H9 (cell line): ENCODE measurements around the gene TSPAN13. TPM values are rescaled to one million over a fixed set of nuclear protein-coding genes. Genes with fewer than 3 reads are reported as not detected.

Experiments
- DNase-seq: peaks from one replicate; pipeline ENCODE4 v3.0.0-alpha.2; 2017
- H2AFZ ChIP-seq: one replicate; pipeline ENCODE4 v1.6.1; 2013; ENCODE audit warnings: mild to moderate bottlenecking, low read length, control low read depth, moderate library complexity
- H2AK5ac ChIP-seq: 2 replicates; pipeline ENCODE4 v1.6.1; 2013; ENCODE audit warnings: low read length, control low read depth, mixed read lengths; ENCODE audit not compliant: insufficient read length
- H2BK120ac ChIP-seq: one replicate; pipeline ENCODE4 v1.6.1; 2013; ENCODE audit warnings: low read depth, mild to moderate bottlenecking, low read length, control low read depth, inconsistent platforms; ENCODE audit not compliant: poor library complexity, severe bottlenecking
- H2BK12ac ChIP-seq: 2 replicates; pipeline ENCODE4 v1.6.1; 2013; ENCODE audit warnings: low read length, control low read depth, mixed read lengths, low read depth; ENCODE audit not compliant: insufficient read length
- H2BK15ac ChIP-seq: 2 replicates; pipeline ENCODE4 v1.6.1; 2013; ENCODE audit warnings: low read depth, low read length, control low read depth
- H2BK20ac ChIP-seq: one replicate; pipeline ENCODE4 v1.6.1; 2013; ENCODE audit warnings: low read depth, mild to moderate bottlenecking, low read length, control low read depth, inconsistent platforms; ENCODE audit not compliant: poor library complexity, severe bottlenecking
- H2BK5ac ChIP-seq: 2 replicates; pipeline ENCODE4 v1.6.1; 2013; ENCODE audit warnings: low read length, control low read depth, mixed read lengths; ENCODE audit not compliant: insufficient read length
- H3K14ac ChIP-seq: 2 replicates; pipeline ENCODE4 v1.6.1; 2013; ENCODE audit warnings: low read length, control low read depth; ENCODE audit not compliant: insufficient read depth
- H3K18ac ChIP-seq: 2 replicates; pipeline ENCODE4 v1.6.1; 2013; ENCODE audit warnings: low read depth, mild to moderate bottlenecking, mixed read lengths, low read length, control low read depth; ENCODE audit not compliant: insufficient read length
- H3K23ac ChIP-seq: 2 replicates; pipeline ENCODE4 v1.6.1; 2013; ENCODE audit warnings: low read length, control low read depth, mixed read lengths, low read depth; ENCODE audit not compliant: insufficient read length
- H3K23me2 ChIP-seq: 2 replicates; pipeline ENCODE4 v1.6.1; 2013; ENCODE audit warnings: low read depth, mild to moderate bottlenecking, mixed read lengths, low read length, control low read depth; ENCODE audit not compliant: insufficient read length, poor library complexity, severe bottlenecking
- H3K27ac ChIP-seq: 2 replicates; pipeline ENCODE4 v1.5.1; 2013; ENCODE audit warnings: low read length, control low read depth, mixed read lengths, low read depth; ENCODE audit not compliant: insufficient read length
- H3K27me3 ChIP-seq: 2 replicates; pipeline ENCODE4 v1.6.1; 2013; ENCODE audit warnings: low read length, control low read depth, inconsistent platforms; ENCODE audit not compliant: insufficient read depth
- H3K4ac ChIP-seq: 2 replicates; pipeline ENCODE4 v1.6.1; 2013; ENCODE audit warnings: low read depth, mild to moderate bottlenecking, control low read depth, inconsistent platforms, low read length, moderate library complexity
- H3K4me1 ChIP-seq: 2 replicates; pipeline ENCODE4 v1.6.1; 2013; ENCODE audit warnings: low read length, control low read depth, inconsistent platforms; ENCODE audit not compliant: insufficient read depth
- H3K4me2 ChIP-seq: 2 replicates; pipeline ENCODE4 v1.6.1; 2013; ENCODE audit warnings: low read length, control low read depth, mixed read lengths; ENCODE audit not compliant: insufficient read length, insufficient read depth
- H3K56ac ChIP-seq: 2 replicates; pipeline ENCODE4 v1.6.1; 2013; ENCODE audit warnings: low read depth, mild to moderate bottlenecking, mixed read lengths, low read length, control low read depth; ENCODE audit not compliant: insufficient read length
- H3K79me1 ChIP-seq: 2 replicates; pipeline ENCODE4 v1.6.1; 2013; ENCODE audit warnings: low read depth, mild to moderate bottlenecking, moderate library complexity, low read length, control low read depth, inconsistent platforms; ENCODE audit not compliant: insufficient read depth, poor library complexity, severe bottlenecking
- H3K79me2 ChIP-seq: 2 replicates; pipeline ENCODE4 v1.6.1; 2013; ENCODE audit warnings: low read length, control low read depth, inconsistent platforms; ENCODE audit not compliant: insufficient read depth
- H3K9ac ChIP-seq: 2 replicates; pipeline ENCODE4 v1.6.1; 2013; ENCODE audit warnings: low read length, control low read depth, mixed read lengths; ENCODE audit not compliant: insufficient read length; ENCODE audit errors: extremely low read depth
- H3K9me3 ChIP-seq: one replicate; pipeline ENCODE4 v1.6.1; 2013; ENCODE audit warnings: low read depth, low read length, inconsistent platforms; ENCODE audit not compliant: control insufficient read depth
- H3T11ph ChIP-seq: one replicate; pipeline ENCODE4 v1.6.1; 2013; ENCODE audit warnings: mild to moderate bottlenecking, low read length, control low read depth, inconsistent platforms
- H4K20me1 ChIP-seq: one replicate; pipeline ENCODE4 v1.6.1; 2013; ENCODE audit not compliant: control insufficient read depth, insufficient read length, insufficient read depth
- H4K5ac ChIP-seq: 2 replicates; pipeline ENCODE4 v1.6.1; 2013; ENCODE audit warnings: low read depth, mild to moderate bottlenecking, mixed read lengths, low read length, control low read depth; ENCODE audit not compliant: insufficient read length
- H4K8ac ChIP-seq: replicated peaks from 2 replicates; pipeline ENCODE4 v1.6.1; 2013; ENCODE audit warnings: low read length, control low read depth, mixed read lengths, low read depth; ENCODE audit not compliant: insufficient read length
- H4K91ac ChIP-seq: 2 replicates; pipeline ENCODE4 v1.6.1; 2013; ENCODE audit warnings: low read depth, mild to moderate bottlenecking, moderate library complexity, mixed read lengths, low read length, control low read depth; ENCODE audit not compliant: insufficient read length
- H3K27ac Mint-ChIP-seq, 3 experiments: 2 replicates in 2 of 3; 3 replicates in 1 of 3; pipeline ENCODE4 v1.8.0; 2020 to 2021; ENCODE audit warnings: mixed read lengths in 3 of 3, mild to moderate bottlenecking in 1 of 3, moderate library complexity in 1 of 3
- H3K27me3 Mint-ChIP-seq: 2 replicates; pipeline ENCODE4 v1.8.0; 2021; ENCODE audit warnings: low read depth, mild to moderate bottlenecking, moderate library complexity, mixed read lengths
- H3K36me3 Mint-ChIP-seq, 3 experiments: 2 replicates in 2 of 3; 3 replicates in 1 of 3; pipeline ENCODE4 v1.8.0; 2020 to 2021; ENCODE audit warnings: low read depth in 3 of 3, mixed read lengths in 3 of 3; ENCODE audit not compliant: insufficient read depth in 1 of 3
- H3K4me1 Mint-ChIP-seq, 2 experiments: 2 replicates each; pipeline ENCODE4 v1.8.0; 2020; ENCODE audit warnings: mixed read lengths in 2 of 2
- H3K4me3 Mint-ChIP-seq, 2 experiments: 2 replicates in 1 of 2; 3 replicates in 1 of 2; pipeline ENCODE4 v1.8.0; 2020 to 2021; ENCODE audit warnings: mild to moderate bottlenecking in 2 of 2, mixed read lengths in 2 of 2, moderate library complexity in 1 of 2
- H3K9me3 Mint-ChIP-seq, 2 experiments: 2 replicates in 1 of 2; 3 replicates in 1 of 2; pipeline ENCODE4 v1.8.0; 2020; ENCODE audit warnings: mild to moderate bottlenecking in 2 of 2, mixed read lengths in 2 of 2, moderate library complexity in 1 of 2
- CTCF ChIP-seq: fragments of 200-600 bp; sonication (generic); conservative IDR thresholded peaks from 3 replicates; pipeline ENCODE4 v1.8.0; 2021; ENCODE audit warnings: antibody characterized with exemption, mild to moderate bottlenecking
- WGBS: extraction: QIAGEN DNeasy Blood & Tissue Kit; methylation state at CpG from one replicate; pipeline ENCODE4 v1.1.7; 2013; ENCODE audit warnings: missing lambda C conversion rate, low lambda C conversion rate, mixed read lengths; ENCODE audit not compliant: insufficient read length; ENCODE audit errors: extremely low coverage; 5-methylcytosine and 5-hydroxymethylcytosine counted together
- total RNA-seq: library from RNA; stranded (reverse); gene quantifications from 2 replicates; pipeline ENCODE4 v1.2.1, GENCODE V29; 2021

The TSPAN13 gene
- total RNA-seq, 1 experiment from 2014 or later, result 18.7 TPM

GRCh38 chr7:16803881-16804673, 50.5 kb downstream of the TSPAN13 start:
- H3K23me2 ChIP-seq, result no peaks in the 10 kb centered on the region
- H3K27ac ChIP-seq, result no peak overlapping the region
- H3K79me1 ChIP-seq, result no peaks in the 10 kb centered on the region
- H3K27ac Mint-ChIP-seq, result no peak overlapping the region; a peak in 1 of 7 replicates
- no peak overlapping the region for H4K8ac ChIP-seq
- H3T11ph ChIP-seq, result no peak overlapping the region
- no peak overlapping the region for H2AFZ ChIP-seq
- no peaks in the 10 kb centered on the region for H3K9me3 ChIP-seq
- TF ChIP-seq CTCF, result no peak
- H2BK5ac ChIP-seq, result no peak overlapping the region
- no peak overlapping the region for H3K14ac ChIP-seq
- no peak overlapping the region for H3K23ac ChIP-seq
- no CpG with 5 or more reads among the region's 7 CpGs for WGBS
- no peak overlapping the region for H2BK12ac ChIP-seq
- no peaks in the 10 kb centered on the region for H4K20me1 ChIP-seq
- H3K4ac ChIP-seq, result no peak overlapping the region
- no peak overlapping the region for H2BK120ac ChIP-seq
- no peaks in the 10 kb centered on the region for H3K27me3 ChIP-seq
- H4K91ac ChIP-seq, result no peak overlapping the region
- no peak for DNase-seq
- no peak overlapping the region for H3K9ac ChIP-seq
- H3K18ac ChIP-seq, result no peak overlapping the region
- H3K36me3 Mint-ChIP-seq, result no peaks in the 10 kb centered on the region
- no peak overlapping the region for H3K4me2 ChIP-seq
- H3K4me1 Mint-ChIP-seq, result peaks cover 3 to 8% of the 10 kb centered on the region in 2 experiments; a peak in 3 of 4 replicates
- H2BK20ac ChIP-seq, result no peak overlapping the region
- H3K27me3 Mint-ChIP-seq, result no peaks in the 10 kb centered on the region
- no peak overlapping the region for H3K56ac ChIP-seq
- H2BK15ac ChIP-seq, result no peak overlapping the region
- no peaks in the 10 kb centered on the region for H3K4me1 ChIP-seq
- H2AK5ac ChIP-seq, result no peak overlapping the region
- no peaks in the 10 kb centered on the region for H3K9me3 Mint-ChIP-seq
- no peak overlapping the region for H3K4me3 Mint-ChIP-seq
- H3K79me2 ChIP-seq, result no peaks in the 10 kb centered on the region
- H4K5ac ChIP-seq, result no peak overlapping the region
